BJ (cell line): Measurements from ENCODE around the gene YWHAQ. TPM values are rescaled to one million over a fixed set of nuclear protein-coding genes. Genes with fewer than 3 reads are reported as not detected.

Experiments used
- CTCF ChIA-PET: fragments of 350-600 bp; formaldehyde crosslinking; extraction: SDS; loops from one replicate; lab custom pipeline; 2021; ENCODE audit warnings: antibody characterized with exemption, inconsistent platforms; lab: Yijun Ruan, JAX
- POLR2A ChIA-PET: fragments of 300-600 bp; sonication (Branson Sonifier 250); formaldehyde crosslinking; extraction: SDS; loops from one replicate; lab custom pipeline; 2021; ENCODE audit warnings: antibody characterized with exemption; lab: Charles Lee
- DNase-seq: peaks from one replicate; pipeline ENCODE4 v3.0.0-alpha.2; 2011; ENCODE audit warnings: low read depth
- H3K27me3 ChIP-seq: 2 replicates; pipeline ENCODE4 v1.6.0; 2011; ENCODE audit warnings: low read length; ENCODE audit not compliant: control insufficient read depth, insufficient read depth
- H3K36me3 ChIP-seq: 2 replicates; pipeline ENCODE4 v1.5.1; 2011; ENCODE audit warnings: low read length; ENCODE audit not compliant: control insufficient read depth, insufficient read depth
- H3K4me3 ChIP-seq: 2 replicates; pipeline ENCODE4 v1.5.1; 2011; ENCODE audit warnings: low read depth, mild to moderate bottlenecking, control low read depth, low read length
- polyA plus RNA-seq: library from polyadenylated mRNA; depleted of rRNA; stranded (reverse); fragments of >200 nt; gene quantifications from 2 replicates; pipeline ENCODE4 v1.2.3, GENCODE V29; 2011
- TF ChIP-seq, protein P1 (sequence below): IDR thresholded peaks from 2 replicates; pipeline ENCODE4 v1.5.1; 2011; ENCODE audit warnings: low read depth, mild to moderate bottlenecking, control low read depth, inconsistent platforms, low read length, moderate library complexity; ENCODE audit not compliant: insufficient read depth

YWHAQ gene
- polyA plus RNA-seq, 1 experiment, result 235 TPM

DNA sequence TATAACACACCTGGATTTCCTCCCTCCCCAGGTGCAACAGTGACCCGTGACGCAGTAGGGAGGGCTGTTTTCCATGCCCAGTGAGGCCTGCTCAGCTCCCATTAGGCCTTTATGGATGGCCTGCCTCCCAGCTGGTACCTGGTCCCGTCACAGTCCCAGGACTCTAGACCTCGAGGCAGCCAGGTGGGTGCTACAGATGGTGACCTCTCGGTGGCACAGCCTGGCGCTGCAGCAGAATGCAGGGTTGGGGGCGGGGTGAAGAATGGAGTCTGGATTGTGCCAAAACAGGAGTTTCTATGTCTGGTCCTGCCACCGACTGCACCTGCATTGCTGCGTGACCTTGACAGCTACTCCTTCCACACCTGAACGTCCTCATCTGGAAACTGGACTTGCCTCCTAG, 18.0 kb upstream of the YWHAQ start:
- Histone ChIP-seq H3K4me3 (no peak overlapping the region), H3K36me3 (no peaks in the 10 kb centered on the region), H3K27me3 (peaks cover 9% of the 10 kb centered on the region)
- CTCF ChIA-PET, result interaction anchor here (0.6 kb wide), 1 partner anchor 60 kb away, joined by 3 read pairs; no protein-coding TSS in a partner anchor
- TF ChIP-seq, protein P1, sequence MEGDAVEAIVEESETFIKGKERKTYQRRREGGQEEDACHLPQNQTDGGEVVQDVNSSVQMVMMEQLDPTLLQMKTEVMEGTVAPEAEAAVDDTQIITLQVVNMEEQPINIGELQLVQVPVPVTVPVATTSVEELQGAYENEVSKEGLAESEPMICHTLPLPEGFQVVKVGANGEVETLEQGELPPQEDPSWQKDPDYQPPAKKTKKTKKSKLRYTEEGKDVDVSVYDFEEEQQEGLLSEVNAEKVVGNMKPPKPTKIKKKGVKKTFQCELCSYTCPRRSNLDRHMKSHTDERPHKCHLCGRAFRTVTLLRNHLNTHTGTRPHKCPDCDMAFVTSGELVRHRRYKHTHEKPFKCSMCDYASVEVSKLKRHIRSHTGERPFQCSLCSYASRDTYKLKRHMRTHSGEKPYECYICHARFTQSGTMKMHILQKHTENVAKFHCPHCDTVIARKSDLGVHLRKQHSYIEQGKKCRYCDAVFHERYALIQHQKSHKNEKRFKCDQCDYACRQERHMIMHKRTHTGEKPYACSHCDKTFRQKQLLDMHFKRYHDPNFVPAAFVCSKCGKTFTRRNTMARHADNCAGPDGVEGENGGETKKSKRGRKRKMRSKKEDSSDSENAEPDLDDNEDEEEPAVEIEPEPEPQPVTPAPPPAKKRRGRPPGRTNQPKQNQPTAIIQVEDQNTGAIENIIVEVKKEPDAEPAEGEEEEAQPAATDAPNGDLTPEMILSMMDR, result no peak
- no peak for DNase-seq
- POLR2A ChIA-PET, result no interaction called here

DNA sequence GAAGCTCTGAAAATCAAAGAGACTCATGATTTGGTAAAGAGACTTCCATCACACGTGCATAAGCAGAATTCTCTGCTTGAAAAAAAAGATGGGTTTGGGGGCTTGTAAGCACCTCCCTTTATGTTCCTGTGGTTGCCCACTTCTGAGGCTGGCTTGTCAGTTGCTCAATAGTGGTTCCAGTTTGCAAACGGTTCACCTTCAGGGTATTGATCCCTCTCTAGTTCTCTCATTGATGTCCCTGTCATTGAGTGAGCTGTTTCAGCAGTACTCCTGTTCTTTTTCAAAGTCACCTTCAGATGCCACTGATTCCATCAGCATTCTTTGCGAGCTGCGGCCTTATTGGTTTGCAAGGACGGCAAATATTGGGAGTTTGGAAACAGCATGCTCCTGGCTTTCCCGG, 17.1 kb upstream of the YWHAQ start:
- CTCF ChIA-PET, result interaction anchor here (1.1 kb wide), 1 partner anchor 9 kb away, joined by 4 read pairs; no protein-coding TSS in a partner anchor
- no peak overlapping the region for H3K4me3 ChIP-seq
- POLR2A ChIA-PET, result no interaction called here
- TF ChIP-seq, protein P1, result no peak
- DNase-seq, result no peak
- no peaks in the 10 kb centered on the region for H3K36me3 ChIP-seq
- H3K27me3 ChIP-seq, result peaks cover 9% of the 10 kb centered on the region

DNA sequence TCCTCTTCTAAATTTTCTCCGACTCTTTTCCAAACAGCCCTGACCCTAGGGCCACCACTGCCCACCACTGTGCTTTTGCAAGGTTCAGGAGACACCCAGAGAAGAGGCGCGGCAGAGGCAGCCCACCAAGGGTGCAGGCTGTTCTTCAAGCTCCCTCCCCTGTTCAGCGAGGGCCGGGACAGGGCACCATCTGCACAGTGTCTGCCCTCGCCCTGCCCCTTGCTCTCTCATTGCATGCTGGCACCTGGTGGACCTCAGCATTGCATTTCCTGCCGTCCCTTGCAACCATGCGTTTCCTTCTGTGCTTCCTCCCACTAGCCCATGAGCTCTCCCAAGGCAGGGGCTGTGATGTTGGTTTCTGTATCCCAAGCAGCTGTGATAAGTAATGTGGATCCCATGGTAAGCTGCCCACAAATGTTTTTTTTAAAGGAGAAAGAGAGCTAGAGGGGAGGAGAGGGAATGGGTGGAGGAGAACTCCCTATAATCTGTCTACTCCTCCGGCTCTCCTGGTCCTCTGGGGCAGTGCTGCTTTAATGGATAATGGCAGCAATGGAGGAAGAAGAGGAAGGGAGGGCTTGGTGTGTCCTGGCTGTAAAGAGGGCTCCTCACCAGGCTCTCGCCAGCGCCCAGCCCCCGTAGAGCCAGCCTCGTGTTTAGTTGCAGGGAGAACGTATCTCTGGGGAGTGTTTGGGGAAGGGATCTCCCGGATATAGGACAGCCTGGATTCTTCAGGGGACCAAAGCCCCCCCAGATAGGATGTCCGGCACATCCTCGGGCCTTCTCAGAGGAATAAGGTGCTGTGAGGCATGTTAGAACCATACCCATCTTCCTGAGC, 15.6 kb upstream of the YWHAQ start:
- no peaks in the 10 kb centered on the region for H3K36me3 ChIP-seq
- CTCF ChIA-PET, result interaction anchor here (0.7 kb wide), 1 partner anchor 789 kb away, joined by 3 read pairs; no protein-coding TSS in a partner anchor
- H3K27me3 ChIP-seq, result peaks cover 9% of the 10 kb centered on the region
- POLR2A ChIA-PET, result no interaction called here
- no peak overlapping the region for H3K4me3 ChIP-seq
- no peak for DNase-seq
- TF ChIP-seq, protein P1, result no peak

DNA sequence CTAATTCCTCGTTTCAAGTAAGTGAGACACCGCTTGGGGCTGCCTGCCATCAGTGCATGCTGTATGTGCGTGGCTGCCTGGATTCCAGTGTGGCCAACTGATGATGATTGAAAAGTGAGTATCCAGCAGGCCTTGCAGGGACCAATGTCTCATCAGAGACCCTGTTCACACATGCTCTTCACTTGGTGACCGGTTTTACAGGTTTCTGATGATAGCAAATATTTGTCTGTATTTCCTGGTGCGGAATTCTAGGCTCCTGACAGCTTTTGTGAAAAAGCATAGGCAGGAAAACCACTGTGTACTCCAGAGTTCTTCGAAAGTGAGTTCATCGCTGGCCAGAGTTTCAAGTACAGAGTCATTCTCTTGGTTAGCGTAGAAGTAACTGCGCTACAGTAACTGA, 13.8 kb upstream of the YWHAQ start:
- Histone ChIP-seq H3K27me3 (peaks cover 9% of the 10 kb centered on the region), H3K36me3 (no peaks in the 10 kb centered on the region), H3K4me3 (no peak overlapping the region)
- ChIA-PET CTCF (no interaction called here), POLR2A (no interaction called here)
- TF ChIP-seq, protein P1, result no peak
- no peak for DNase-seq

DNA sequence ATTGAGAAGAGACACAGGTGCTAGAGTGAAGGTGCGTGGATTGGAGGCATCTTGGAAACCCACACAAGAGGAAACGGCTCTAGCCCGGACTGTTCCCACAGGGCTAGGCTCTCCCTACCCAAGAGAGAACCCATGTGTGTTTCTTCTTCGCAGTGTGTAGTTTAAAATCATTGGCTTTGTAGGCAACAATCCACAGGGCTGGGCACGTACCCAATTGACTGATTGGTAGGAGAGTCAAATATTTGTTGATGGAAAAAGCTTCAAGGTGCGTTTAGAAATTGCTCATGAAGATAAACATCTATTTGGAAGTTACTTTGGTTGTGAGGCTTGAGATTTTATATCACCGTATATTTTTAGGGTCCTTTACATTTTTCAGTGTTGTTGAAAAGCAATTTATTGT, 13.2 kb upstream of the YWHAQ start:
- POLR2A ChIA-PET, result no interaction called here
- Histone ChIP-seq H3K4me3 (no peak overlapping the region), H3K36me3 (no peaks in the 10 kb centered on the region), H3K27me3 (peaks cover 9% of the 10 kb centered on the region)
- TF ChIP-seq, protein P1, result no peak
- CTCF ChIA-PET, result no interaction called here
- no peak for DNase-seq
